Measurements from ENCODE around the gene ICAM4.
"Not testable (repeated sequence)": the region's sequence is repeated elsewhere in the genome, so short reads cannot be mapped to it uniquely, and the experiment has no call there.

Gene ICAM4, protein sequence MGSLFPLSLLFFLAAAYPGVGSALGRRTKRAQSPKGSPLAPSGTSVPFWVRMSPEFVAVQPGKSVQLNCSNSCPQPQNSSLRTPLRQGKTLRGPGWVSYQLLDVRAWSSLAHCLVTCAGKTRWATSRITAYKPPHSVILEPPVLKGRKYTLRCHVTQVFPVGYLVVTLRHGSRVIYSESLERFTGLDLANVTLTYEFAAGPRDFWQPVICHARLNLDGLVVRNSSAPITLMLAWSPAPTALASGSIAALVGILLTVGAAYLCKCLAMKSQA

DNA sequence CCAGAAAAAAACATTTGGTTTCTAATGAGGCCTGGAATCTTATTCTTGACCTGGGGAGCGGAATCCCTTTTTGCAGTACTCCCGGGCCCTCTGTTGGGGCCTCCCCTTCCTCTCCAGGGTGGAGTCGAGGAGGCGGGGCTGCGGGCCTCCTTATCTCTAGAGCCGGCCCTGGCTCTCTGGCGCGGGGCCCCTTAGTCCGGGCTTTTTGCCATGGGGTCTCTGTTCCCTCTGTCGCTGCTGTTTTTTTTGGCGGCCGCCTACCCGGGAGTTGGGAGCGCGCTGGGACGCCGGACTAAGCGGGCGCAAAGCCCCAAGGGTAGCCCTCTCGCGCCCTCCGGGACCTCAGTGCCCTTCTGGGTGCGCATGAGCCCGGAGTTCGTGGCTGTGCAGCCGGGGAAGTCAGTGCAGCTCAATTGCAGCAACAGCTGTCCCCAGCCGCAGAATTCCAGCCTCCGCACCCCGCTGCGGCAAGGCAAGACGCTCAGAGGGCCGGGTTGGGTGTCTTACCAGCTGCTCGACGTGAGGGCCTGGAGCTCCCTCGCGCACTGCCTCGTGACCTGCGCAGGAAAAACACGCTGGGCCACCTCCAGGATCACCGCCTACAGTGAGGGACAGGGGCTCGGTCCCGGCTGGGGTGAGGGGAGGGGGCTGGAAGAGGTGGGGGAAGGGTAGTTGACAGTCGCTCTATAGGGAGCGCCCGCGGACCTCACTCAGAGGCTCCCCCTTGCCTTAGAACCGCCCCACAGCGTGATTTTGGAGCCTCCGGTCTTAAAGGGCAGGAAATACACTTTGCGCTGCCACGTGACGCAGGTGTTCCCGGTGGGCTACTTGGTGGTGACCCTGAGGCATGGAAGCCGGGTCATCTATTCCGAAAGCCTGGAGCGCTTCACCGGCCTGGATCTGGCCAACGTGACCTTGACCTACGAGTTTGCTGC, at the start of gene ICAM4:
TSS of gene ICAM4 (plus strand) at position 153 of the 935 bp plus-strand sequence. CDS start at position 211, 58 bp downstream.
- no peak for DNase-seq (ENCODE audit: low read depth, low spot score)

- no peak for DNase-seq (ENCODE audit: low read depth, low spot score)
These were observed 49.1 kb upstream of the ICAM4 start for GRCh38 chr19:10237702-10238101.

GRCh38 chr19:10238172-10238783, 48.5 kb upstream of the ICAM4 start:
- no peak for DNase-seq (ENCODE audit: low read depth, low spot score)

DNA sequence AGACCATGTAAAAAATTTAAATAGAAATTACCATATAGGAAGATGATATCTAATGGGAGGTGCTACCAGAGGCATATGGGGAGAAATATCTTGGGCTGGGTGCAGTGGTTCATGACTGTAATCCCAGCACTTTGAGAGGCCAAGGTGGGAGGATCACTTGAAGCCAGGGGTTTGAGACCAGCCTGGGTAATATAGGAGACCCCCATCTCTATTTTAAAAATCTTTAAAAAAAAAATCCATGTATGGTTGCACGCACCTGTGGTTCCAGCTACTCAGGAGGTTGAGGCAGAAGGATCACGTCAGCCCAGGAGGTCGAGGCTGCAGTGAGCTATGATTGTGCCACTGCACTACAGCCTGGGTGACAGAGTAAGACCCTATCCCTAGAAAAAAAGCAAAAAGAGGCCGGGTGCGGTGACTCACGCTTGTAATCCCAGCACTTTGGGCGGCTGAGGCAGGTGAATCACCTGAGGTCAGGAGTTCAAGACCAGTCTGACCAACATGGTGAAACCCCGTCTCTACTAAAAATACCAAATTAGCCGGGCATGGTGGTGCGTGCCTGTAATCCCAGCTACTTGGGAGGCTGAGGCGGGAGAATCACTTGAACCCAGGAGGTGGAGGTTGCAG, 44.8 kb upstream of the ICAM4 start:
- not testable (repeated sequence) for DNase-seq (ENCODE audit: low read depth, low spot score)

DNA sequence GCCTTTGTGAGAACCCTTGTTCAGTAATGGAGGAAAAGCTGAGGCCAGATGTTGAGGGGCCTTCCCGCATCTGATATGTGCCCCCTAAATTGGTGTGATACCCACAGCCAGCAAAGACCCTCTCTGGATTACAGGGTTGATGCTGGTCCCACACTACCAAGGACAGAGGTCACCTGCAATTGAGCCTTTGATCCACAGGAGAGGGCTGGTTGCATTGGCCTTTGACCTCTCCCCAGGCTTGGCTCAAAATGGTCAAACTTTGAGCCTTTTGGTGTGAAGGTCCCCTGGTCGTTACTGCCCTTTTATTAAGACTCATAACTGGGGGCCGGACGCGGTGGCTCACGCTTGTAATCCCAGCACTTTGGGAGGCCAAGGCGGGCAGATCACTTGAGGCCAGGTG, 43.1 kb upstream of the ICAM4 start:
- DNase-seq (ENCODE audit: low read depth, low spot score), result no peak

- DNase-seq (ENCODE audit: low read depth, low spot score), result no peak
These were observed 41.4 kb upstream of the ICAM4 start for GRCh38 chr19:10245189-10245939.

GRCh38 chr19:10246511-10246910, 40.2 kb upstream of the ICAM4 start:
- DNase-seq (ENCODE audit: low read depth, low spot score), result no peak

- peak; percentile 97 for DNase-seq (ENCODE audit: low read depth, low spot score)
These were observed 34.7 kb upstream of the ICAM4 start, which contains the start of gene MRPL4 for GRCh38 chr19:10251792-10252694. Gene MRPL4 (plus strand): TSS chr19:10252214. CDS start chr19:10252254, 40 bp downstream.

- no peak for DNase-seq (ENCODE audit: low read depth, low spot score)
These were observed 34.0 kb upstream of the ICAM4 start for GRCh38 chr19:10252707-10253106.

GRCh38 chr19:10254244-10254643, 32.5 kb upstream of the ICAM4 start:
- no peak for DNase-seq (ENCODE audit: low read depth, low spot score)

DNA sequence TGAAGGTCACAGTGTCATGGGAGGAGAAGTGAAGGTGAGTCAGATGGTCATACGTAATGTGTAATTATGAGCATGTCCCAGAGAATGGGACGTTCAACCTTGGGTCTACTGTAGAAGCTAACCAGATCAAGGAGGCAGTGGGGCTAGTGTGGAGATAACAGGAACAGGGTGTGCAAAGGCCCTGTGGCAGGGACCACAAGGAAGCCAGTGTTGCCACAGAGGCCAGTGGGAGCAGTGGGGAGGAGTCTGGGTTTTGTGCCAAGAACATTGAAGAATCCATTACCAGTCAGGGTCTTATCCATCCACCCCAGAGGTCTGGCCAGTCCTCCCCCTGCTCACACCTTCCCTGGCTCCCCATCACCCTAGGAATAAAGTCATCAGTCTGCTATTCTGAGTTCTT, 31.4 kb upstream of the ICAM4 start:
- DNase-seq (ENCODE audit: low read depth, low spot score), result no peak

GRCh38 chr19:10256551-10256950, 30.2 kb upstream of the ICAM4 start:
- DNase-seq (ENCODE audit: low read depth, low spot score), result no peak

DNA sequence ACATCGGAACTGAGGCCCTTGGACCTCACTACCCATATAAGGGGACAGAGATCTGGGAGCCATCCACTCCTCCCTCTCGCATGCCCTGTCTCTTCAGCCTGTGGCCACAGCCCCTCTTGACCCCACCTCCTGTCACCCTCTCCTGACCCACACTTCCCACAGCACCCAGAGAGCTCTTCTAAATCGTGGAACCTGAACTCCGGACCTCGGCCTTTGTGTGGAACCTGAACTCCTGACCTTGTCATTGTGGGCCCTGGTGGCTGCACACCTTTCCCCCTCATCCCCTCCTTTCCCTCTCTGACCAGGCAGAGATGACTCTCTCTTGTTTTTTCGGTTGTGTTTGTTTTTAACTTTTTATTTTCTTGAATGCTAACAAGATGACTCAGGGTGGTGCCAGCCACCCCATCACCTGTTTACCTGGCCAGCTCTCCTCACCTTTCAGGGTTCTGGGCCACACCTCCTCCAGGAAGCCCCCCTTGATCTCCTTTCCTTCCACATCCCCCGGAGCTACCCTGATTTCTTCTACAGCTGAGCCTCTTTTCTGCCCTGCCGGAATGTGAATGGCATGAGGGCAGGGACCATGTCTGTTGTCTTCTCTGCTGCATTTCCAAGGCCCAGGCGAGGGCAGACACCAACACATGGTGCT, 29.7 kb upstream of the ICAM4 start:
- DNase-seq (ENCODE audit: low read depth, low spot score), result no peak

GRCh38 chr19:10258080-10258710, 28.6 kb upstream of the ICAM4 start:
- no peak for DNase-seq (ENCODE audit: low read depth, low spot score)

DNA sequence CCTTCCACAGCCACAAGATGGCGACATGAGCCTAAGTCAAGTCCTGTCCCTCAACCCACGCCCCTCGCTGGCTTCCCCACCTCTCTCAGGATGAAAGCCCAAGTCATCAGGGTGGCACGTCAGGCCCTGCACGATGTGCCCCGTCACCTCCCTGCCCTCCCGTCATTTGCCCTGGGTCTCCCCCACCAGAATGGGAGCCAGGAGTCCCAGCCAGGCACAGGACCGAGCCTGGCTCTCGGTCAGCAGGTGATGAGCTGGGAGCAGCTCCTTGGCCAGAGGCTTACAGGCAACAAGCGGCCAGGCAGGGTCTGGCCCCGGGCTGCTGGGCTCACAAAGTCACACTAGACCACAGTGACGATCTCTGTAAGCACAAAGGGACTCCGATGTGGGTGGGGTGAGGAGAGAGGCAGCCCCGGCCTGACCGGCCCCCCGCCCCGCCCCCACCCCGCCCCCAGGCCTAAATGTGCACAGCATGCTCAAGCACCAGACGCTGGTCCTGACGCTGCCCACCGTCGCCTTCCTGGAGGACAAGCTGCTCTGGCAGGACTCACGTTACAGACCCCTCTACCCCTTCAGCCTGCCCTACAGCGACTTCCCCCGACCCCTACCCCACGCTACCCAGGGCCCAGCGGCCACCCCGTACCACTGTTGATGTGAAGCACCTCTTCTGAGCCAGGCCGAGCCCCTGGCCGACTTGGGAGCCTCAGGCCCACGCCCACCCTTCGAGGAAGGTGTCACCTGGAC, 27.4 kb upstream of the ICAM4 start:
- DNase-seq (ENCODE audit: low read depth, low spot score), result peak; percentile 81

DNA sequence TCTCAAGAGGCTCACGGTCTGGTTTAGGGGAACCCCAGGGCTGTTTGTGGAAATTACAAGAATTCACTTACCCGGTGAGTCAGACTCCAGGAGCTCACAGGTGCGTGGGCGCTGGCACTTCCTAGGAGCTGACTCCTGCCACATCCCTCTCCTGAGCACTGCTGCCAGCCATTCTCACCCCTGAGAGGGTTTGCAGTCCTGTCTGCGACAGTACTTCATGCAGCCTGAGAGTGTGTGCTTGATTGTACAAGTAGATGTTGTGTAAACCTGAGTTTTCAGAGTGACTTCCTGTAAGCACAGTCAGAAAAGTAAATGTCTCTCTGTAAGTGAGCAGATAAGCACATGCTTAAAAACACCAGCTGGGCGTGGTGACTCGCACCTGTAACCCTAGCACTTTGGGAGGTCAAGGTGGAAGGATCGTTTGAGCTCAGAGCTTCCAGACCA, 26.6 kb upstream of the ICAM4 start:
- no peak for DNase-seq (ENCODE audit: low read depth, low spot score)

GRCh38 chr19:10262771-10263170, 24.0 kb upstream of the ICAM4 start:
- DNase-seq (ENCODE audit: low read depth, low spot score), result no peak

DNA sequence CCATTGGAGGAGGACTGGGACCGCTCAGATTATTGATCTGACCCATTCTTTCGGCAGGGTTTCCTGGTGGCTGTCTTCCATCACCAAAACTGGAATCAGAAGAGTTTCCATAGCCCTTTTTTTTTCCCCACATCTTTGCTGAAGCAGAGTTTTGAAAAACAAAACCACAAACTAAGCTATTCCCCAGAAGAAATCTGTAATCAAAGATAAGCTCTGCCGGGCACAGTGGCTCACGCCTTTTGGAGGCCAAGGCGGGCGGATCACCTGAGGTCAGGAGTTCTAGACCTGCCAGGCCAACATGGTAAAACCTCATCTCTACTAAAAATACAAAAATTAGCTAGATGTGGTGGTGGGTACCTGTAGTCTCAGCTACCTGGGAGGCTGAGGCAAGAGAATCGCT, 20.0 kb upstream of the ICAM4 start:
- DNase-seq (ENCODE audit: low read depth, low spot score), result no peak

Measured in activated CD4-positive, CD25-positive, alpha-beta regulatory T cell treated with anti-CD3 and anti-CD28 coated beads, Interleukin-2, amount 50 U/mL, for 16 hours (primary cell).